GM10266 (cell line): Measurements from ENCODE around the gene ZBED3.
"Not testable (repeated sequence)": the region's sequence is repeated elsewhere in the genome, so short reads cannot be mapped to it uniquely, and the experiment has no call there.

ENCODE experiments used
- DNase-seq: peaks from one replicate; pipeline ENCODE4 v3.0.0; 2012; ENCODE audit errors: extremely low spot score
- CTCF ChIP-seq: IDR thresholded peaks from 2 replicates; pipeline ENCODE4 v1.5.1; 2012; ENCODE audit warnings: mild to moderate bottlenecking, low read depth; ENCODE audit not compliant: control insufficient read depth, insufficient read depth; ENCODE audit errors: missing control alignments

ZBED3 gene

GRCh38 chr5:77095189-77095588 is 8.1 kb upstream of the ZBED3 start:
- no peak for TF ChIP-seq CTCF
- no peak for DNase-seq

DNA sequence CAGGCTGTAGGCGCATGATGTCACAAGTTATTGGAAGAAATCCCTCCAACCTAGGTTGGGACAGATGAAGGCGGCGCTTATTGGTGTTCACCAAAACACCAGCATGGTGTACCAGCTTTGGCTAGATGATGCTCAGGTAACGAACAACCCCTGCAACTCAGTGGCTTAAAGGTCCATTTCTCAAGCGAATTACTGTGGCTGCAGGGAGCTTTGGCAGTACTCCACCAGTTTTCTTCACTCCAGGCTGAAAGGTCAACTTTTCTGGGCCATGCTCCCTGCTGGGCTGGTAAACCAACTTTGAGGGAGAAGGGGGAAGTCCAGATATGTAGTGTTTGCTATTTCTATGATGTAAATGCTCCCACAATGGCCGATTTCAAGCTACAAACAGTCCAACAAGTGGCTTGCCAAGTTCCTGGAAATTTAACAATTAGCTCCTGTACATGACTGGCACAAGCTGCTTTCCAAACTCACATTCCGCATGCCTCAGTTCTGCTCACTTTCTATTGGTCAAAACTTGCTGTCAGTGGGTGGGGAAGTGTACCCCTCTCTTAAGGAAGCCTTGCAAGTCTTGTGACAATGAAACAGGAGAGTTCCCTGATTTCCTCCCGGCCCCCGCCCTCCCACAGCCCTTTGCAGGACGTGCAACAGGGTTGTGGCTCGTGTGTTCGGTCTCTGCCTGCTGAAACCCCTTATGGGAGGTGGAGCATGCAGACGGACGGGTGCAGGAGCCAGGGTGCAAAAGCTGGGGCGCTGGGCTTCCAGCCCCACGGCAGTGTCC is 588 bp upstream of the ZBED3 start:
- no peak for DNase-seq
- TF ChIP-seq CTCF, result no peak

DNA sequence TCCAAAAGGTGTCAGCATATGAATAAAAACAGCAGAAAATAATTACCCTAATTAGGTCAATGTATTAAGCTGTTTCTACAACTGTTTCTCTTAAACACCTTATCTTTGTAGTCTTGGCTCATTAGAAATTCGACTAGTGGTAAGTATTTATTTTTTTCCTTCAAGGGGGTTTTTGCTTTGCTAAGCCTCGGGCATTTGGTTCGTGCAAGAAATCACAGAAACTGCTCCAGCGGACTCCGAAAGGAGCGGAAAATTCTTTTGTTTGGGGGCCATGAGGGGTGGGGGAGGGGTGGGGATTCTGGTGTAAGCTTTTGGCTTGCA is 757 bp downstream of the ZBED3 start:
- no peak for DNase-seq
- TF ChIP-seq CTCF, result no peak

DNA sequence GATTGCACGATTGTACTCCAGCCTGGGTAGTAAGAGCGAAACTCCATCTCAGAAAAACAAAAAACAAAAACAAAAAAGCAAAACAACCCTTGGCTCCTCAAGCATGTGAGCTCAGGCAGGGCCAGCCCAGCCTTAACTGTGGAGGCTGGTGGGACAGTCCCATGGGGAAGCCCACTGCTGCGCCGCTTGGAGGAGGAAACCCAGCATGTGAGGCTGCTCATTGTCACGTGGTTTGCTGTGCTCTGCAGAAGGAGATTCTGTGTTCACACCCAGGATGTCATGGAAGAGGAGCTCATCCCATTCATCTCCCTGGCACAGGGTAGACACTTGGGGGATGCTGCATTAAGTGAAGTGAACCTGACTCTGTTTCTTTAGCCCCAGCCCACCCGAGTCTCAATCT is 4.0 kb downstream of the ZBED3 start:
- TF ChIP-seq CTCF, result no peak
- DNase-seq, result peak; percentile 52

DNA sequence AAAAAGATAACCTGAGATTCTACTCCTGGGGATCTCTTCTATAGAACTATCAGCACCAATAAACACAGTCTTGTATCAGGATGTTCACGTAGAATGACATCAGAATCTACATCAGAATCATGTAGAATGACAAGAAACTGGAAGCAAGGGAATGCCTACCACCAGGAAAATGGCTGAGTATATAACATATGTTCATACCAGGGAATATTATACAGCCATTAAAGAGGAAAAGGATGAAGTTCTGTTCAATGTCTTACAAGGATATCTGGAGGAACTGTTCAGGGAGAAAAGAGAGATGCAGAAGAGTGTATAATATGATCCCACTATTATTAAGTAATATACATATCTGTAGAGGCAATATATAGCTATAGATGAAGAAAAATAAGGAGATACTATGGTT is 4.8 kb downstream of the ZBED3 start:
- no peak for TF ChIP-seq CTCF

GRCh38 chr5:77080905-77081304 is 6.2 kb downstream of the ZBED3 start:
- DNase-seq, result no peak
- no peak for TF ChIP-seq CTCF

More for the DNA sequence above, 4.8 kb downstream of the ZBED3 start:
- DNase-seq, result no peak

GRCh38 chr5:77080479-77080878 is 6.6 kb downstream of the ZBED3 start:
- DNase-seq, result not testable (repeated sequence)

DNA sequence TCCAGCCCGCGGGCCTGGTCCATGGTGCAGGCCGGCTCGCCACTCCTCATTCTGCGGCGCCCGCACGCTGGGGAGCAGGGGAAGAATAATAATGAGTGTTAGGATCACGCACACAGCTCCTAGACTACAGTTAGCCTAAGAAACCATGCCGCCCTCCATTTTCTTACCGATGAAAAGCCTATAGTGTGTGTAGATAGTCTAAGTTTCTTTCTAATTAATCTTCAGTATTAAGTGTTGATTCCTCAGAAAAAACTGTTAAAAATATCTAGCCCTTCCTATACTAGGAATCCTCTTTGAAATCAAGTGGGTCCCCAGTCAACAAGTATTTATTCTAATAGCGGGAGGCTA is 9.3 kb downstream of the ZBED3 start:
- no peak for TF ChIP-seq CTCF

More for the DNA sequence above, 9.3 kb downstream of the ZBED3 start:
- no peak for DNase-seq
